Aorta (tissue), 5 donors: Measurements from ENCODE around the gene FASN. TPM values are rescaled to one million over a fixed set of nuclear protein-coding genes. Genes with fewer than 3 reads are reported as not detected.

Experiments
- ATAC-seq: fragments of 200-7000 bp; cut with Tn5 transposase; one replicate; pipeline ENCODE4 v1.9.1; 2022; ENCODE audit warnings: moderate library complexity; ENCODE audit not compliant: low FRiP score
- DNase-seq, 2 donors: peaks; one replicate each; pipeline ENCODE4 v3.0.0-alpha.2; 2020
- H3K27ac ChIP-seq, 2 donors: one replicate each; pipeline ENCODE4 v1.5.1; 2013; ENCODE audit warnings: low read length in 2 of 2, mild to moderate bottlenecking in 2 of 2, moderate library complexity in 2 of 2, control low read depth in 1 of 2, inconsistent platforms in 1 of 2, low read depth in 1 of 2
- H3K27me3 ChIP-seq, 2 donors: one replicate each; pipeline ENCODE4 v1.6.1; 2013; ENCODE audit warnings: control low read depth in 1 of 2, low read length in 1 of 2, mild to moderate bottlenecking in 1 of 2, moderate library complexity in 1 of 2; ENCODE audit not compliant: insufficient read depth in 2 of 2, control insufficient read depth in 1 of 2
- H3K36me3 ChIP-seq, 2 donors: one replicate each; pipeline ENCODE4 v1.6.1; 2013; ENCODE audit warnings: control low read depth in 1 of 2, low read length in 1 of 2, mild to moderate bottlenecking in 1 of 2; ENCODE audit not compliant: insufficient read depth in 2 of 2, control insufficient read depth in 1 of 2
- H3K4me1 ChIP-seq, 2 donors: one replicate each; pipeline ENCODE4 v1.6.1; 2013; ENCODE audit warnings: low read length in 2 of 2, control low read depth in 1 of 2, mild to moderate bottlenecking in 1 of 2, moderate library complexity in 1 of 2; ENCODE audit not compliant: insufficient read depth in 2 of 2, control insufficient read depth in 1 of 2
- H3K4me3 ChIP-seq, 2 donors: one replicate each; pipeline ENCODE4 v1.5.1; 2013; ENCODE audit warnings: low read length in 2 of 2, control low read depth in 1 of 2, mild to moderate bottlenecking in 1 of 2
- H3K9me3 ChIP-seq: one replicate; pipeline ENCODE4 v1.6.1; 2013; ENCODE audit warnings: mild to moderate bottlenecking, low read length; ENCODE audit not compliant: control insufficient read depth
- WGBS, 2 donors: extraction: QIAGEN DNeasy Blood & Tissue Kit; methylation state at CpG; one replicate each; pipeline ENCODE4 v1.1.7; 2013; 5-methylcytosine and 5-hydroxymethylcytosine counted together
- intact Hi-C, 2 donors: fragments of 100-400 bp; cut with DNase I; formaldehyde crosslinking; loops; one replicate each; pipeline versions ENCODE4 v1.14.2 to v1.15.0; 2022
- polyA plus RNA-seq, 2 donors: library from polyadenylated mRNA; stranded (reverse); fragments of 200-250 nt; gene quantifications; one replicate each; pipeline ENCODE4 v1.2.3, GENCODE V29; 2013
- total RNA-seq, 2 donors: library from RNA; stranded (reverse); fragmentation: NEBNext Ultra II Directional; extraction: Animal tissue kit (Norgen Biotek cat#: 25700); gene quantifications; one replicate each; pipeline ENCODE4 v1.2.1, GENCODE V29; 2021
- donor health status: healthy with polysubstance abuse.
- donor health status: Bipolar disorder and iron deficiency.
- donor health status: DM: no; HTN: no; CAD: no.
- donor health status: DM: no; HTN: no; CAD: no.
- donor health status: DM: yes; HTN: yes; CAD: no.

FASN gene
- total and polyA plus RNA-seq, 4 donors = 4.3 to 64.0 (median 26.3) TPM

- no peak overlapping the region for H3K4me3 ChIP-seq
- DNase-seq = no peak
- intact Hi-C loops = loop anchor here (10.0 kb wide), 1 partner anchor 291 kb away; no protein-coding TSS in a partner anchor
- WGBS, 2 donors = 94 to 95% methylated on average over 34 to 38 of the region's 38 CpGs
- H3K27ac ChIP-seq = no peak overlapping the region
- H3K27me3 ChIP-seq = no peaks in the 10 kb centered on the region
- H3K4me1 ChIP-seq = no peaks in the 10 kb centered on the region
- H3K36me3 ChIP-seq = no peaks in the 10 kb centered on the region
- no peak for ATAC-seq
- H3K9me3 ChIP-seq = no peaks in the 10 kb centered on the region
Measured at GRCh38 chr17:82033359-82034085, 64.5 kb downstream of the FASN start.

DNA sequence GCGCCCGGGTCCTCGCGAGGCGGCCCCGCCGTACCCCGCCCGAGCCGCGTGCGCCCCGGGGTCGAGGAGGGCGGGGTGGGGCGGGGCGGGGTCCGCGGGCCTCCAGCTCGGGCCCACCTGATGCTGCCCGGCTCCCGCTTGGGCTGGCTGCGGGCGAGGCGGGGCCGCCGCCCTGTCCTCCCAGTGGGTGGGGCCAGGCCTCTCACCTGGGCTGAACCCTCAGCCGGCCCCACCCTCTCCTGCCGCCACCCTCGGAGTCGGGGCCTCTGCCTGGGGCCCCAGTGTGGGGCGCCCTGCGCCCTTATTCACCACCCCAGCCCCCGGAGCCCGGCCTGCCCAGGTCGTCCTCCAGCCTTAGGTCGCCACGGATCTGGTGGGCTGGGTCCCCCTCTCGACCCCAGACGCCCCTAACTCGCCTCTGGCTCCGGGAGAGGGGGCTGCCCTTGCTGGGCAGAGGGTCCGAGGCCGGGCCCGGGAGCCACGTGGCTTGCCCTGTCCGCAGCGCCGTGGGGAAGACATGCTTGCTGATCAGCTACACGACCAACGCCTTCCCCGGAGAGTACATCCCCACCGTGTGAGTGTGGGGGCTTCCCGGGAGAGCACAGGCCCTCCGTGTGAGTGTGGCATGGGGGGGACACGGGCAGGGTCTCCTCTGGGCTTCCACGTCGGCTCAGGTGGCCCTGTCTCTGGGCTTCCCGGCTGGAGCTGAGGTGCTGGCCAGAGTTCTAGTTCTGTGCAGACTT is 66.0 kb downstream of the FASN start:
- no peaks in the 10 kb centered on the region for H3K27me3 ChIP-seq
- H3K4me1 ChIP-seq = no peaks in the 10 kb centered on the region
- no peak overlapping the region for H3K27ac ChIP-seq
- intact Hi-C loops = loop anchor here (2.0 to 10.0 kb wide), 2 partner anchors 123 to 293 kb away; no protein-coding TSS in a partner anchor
- WGBS, 2 donors = 18 to 22% methylated on average over 32 to 59 of the region's 59 CpGs
- H3K9me3 ChIP-seq = no peaks in the 10 kb centered on the region
- no peak overlapping the region for H3K4me3 ChIP-seq
- no peak for DNase-seq
- no peaks in the 10 kb centered on the region for H3K36me3 ChIP-seq
- no peak for ATAC-seq

- Histone ChIP-seq H3K36me3 (no peaks in the 10 kb centered on the region), H3K9me3 (no peaks in the 10 kb centered on the region), H3K27ac (no peak within 1 kb of the TSS), H3K27me3 (no peaks in the 10 kb centered on the region), H3K4me3 (peak within 1 kb of the TSS in 1 of 2 donors; percentile 10), H3K4me1 (no peaks in the 10 kb centered on the region)
- WGBS, 2 donors = 0 to 1% methylated on average over 36 to 96 of the region's 96 CpGs
- DNase-seq (no peak), ATAC-seq (no peak)
- intact Hi-C loops = loop anchor here (2.0 to 10.0 kb wide), 2 partner anchors 123 to 293 kb away; no protein-coding TSS in a partner anchor
Measured at GRCh38 chr17:82031303-82031884, 66.6 kb downstream of the FASN start, which contains the start of gene RAC3. TSS of gene RAC3 (plus strand) at chr17:82031678. CDS start at chr17:82031762, 84 bp downstream.

GRCh38 chr17:82030470-82031302 is 67.3 kb downstream of the FASN start:
- Histone ChIP-seq H3K4me3 (peak overlapping the region in 1 of 2 donors; percentile 10), H3K27ac (no peak overlapping the region), H3K9me3 (no peaks in the 10 kb centered on the region), H3K27me3 (no peaks in the 10 kb centered on the region), H3K4me1 (no peaks in the 10 kb centered on the region), H3K36me3 (no peaks in the 10 kb centered on the region)
- intact Hi-C loops = loop anchor here (1.0 to 10.0 kb wide), 3 partner anchors 124 to 294 kb away; no protein-coding TSS in a partner anchor
- ATAC-seq (peak; percentile 89), DNase-seq (peak; percentile 89 to 94)
- 1% methylated on average over 85 to 94 of the region's 94 CpGs for WGBS, 2 donors

- DNase-seq (no peak), ATAC-seq (no peak)
- no peaks in the 10 kb centered on the region for H3K4me1 ChIP-seq
- H3K27ac ChIP-seq = no peak overlapping the region
- H3K36me3 ChIP-seq = no peaks in the 10 kb centered on the region
- no peak overlapping the region for H3K4me3 ChIP-seq
- intact Hi-C loops = loop anchor here (1.0 to 10.0 kb wide), 3 partner anchors 124 to 295 kb away; no protein-coding TSS in a partner anchor
- no peaks in the 10 kb centered on the region for H3K9me3 ChIP-seq
- H3K27me3 ChIP-seq = no peaks in the 10 kb centered on the region
- WGBS, 2 donors = 69 to 74% methylated on average over 31 of the region's 31 CpGs
Measured at GRCh38 chr17:82029990-82030469, 68.0 kb downstream of the FASN start.

GRCh38 chr17:82029391-82029790 is 68.6 kb downstream of the FASN start:
- WGBS, 2 donors = 93% methylated on average over 16 of the region's 16 CpGs
- Histone ChIP-seq H3K27me3 (no peaks in the 10 kb centered on the region), H3K9me3 (no peaks in the 10 kb centered on the region), H3K36me3 (no peaks in the 10 kb centered on the region), H3K27ac (no peak overlapping the region), H3K4me3 (no peak overlapping the region), H3K4me1 (no peaks in the 10 kb centered on the region)
- ATAC-seq (no peak), DNase-seq (no peak)
- intact Hi-C loops = no loop called here

- intact Hi-C loops = no loop called here
- 96 to 98% methylated on average over 9 of the region's 9 CpGs for WGBS, 2 donors
- ATAC-seq = no peak
- H3K4me3 ChIP-seq = no peak overlapping the region
- H3K9me3 ChIP-seq = no peaks in the 10 kb centered on the region
- H3K27me3 ChIP-seq = no peaks in the 10 kb centered on the region
- no peak overlapping the region for H3K27ac ChIP-seq
- no peaks in the 10 kb centered on the region for H3K36me3 ChIP-seq
- no peaks in the 10 kb centered on the region for H3K4me1 ChIP-seq
- no peak for DNase-seq
Measured at GRCh38 chr17:82028966-82029365, 69.1 kb downstream of the FASN start.
